Measurements from ENCODE around the gene CRHBP. TPM values are rescaled to one million over a fixed set of nuclear protein-coding genes. Genes with fewer than 3 reads are reported as not detected.

CRHBP gene
- total RNA-seq, 1 experiment from 2014 or later = not detected

DNA sequence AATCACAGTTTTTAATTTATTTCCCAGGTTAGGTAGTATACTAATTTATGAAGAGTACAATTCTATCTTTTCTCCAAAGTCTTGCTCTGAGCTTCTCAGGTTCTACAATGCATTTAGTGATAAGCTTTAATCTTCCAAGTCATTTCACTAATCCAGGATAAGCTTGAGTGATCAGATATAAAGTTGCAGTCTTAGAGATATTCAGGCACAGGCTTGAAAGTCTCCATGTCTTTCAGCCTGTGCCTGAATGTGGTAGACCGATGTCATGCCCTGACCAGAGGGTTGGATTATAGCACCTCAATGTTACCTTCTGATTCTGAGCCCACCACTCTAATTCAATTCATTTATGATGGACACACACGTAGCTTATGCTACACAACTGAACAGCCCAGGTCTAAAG lies 3.2 kb downstream of the CRHBP start:
- intact Hi-C loops (cut with micrococcal nuclease; ENCODE audit: unreplicated experiment) = no loop called here
- H3K27me3 ChIP-seq (ENCODE audit: insufficient read depth, low read depth) = 0 out of 2 replicates have a peak, but pooled peaks cover 3% of the 10 kb centered on the region
- H3K79me2 ChIP-seq (ENCODE audit: low read depth) = no peaks in the 10 kb centered on the region
- no peaks in the 10 kb centered on the region for H3K36me3 ChIP-seq (ENCODE audit: low read depth)
- H3K4me3 ChIP-seq = no peak overlapping the region
- no peaks in the 10 kb centered on the region for H3K9me2 ChIP-seq (ENCODE audit: insufficient read depth)
- no peaks in the 10 kb centered on the region for H4K20me1 ChIP-seq (ENCODE audit: insufficient read depth)
- no peak overlapping the region for H3K4me2 ChIP-seq
- H3K4me1 ChIP-seq (replicated peaks; ENCODE audit: insufficient read depth) = no peaks in the 10 kb centered on the region
- no peaks in the 10 kb centered on the region for H3K9me3 ChIP-seq (ENCODE audit: insufficient read depth, low read depth)
- ChIA-PET CTCF (no interaction called here), POLR2A (ENCODE audit: unreplicated experiment) (no interaction called here)
- no peak for TF ChIP-seq EZH2 (IDR thresholded peaks at IDR 0.05; ENCODE audit: low read depth)
- TF ChIP-seq, protein P1, sequence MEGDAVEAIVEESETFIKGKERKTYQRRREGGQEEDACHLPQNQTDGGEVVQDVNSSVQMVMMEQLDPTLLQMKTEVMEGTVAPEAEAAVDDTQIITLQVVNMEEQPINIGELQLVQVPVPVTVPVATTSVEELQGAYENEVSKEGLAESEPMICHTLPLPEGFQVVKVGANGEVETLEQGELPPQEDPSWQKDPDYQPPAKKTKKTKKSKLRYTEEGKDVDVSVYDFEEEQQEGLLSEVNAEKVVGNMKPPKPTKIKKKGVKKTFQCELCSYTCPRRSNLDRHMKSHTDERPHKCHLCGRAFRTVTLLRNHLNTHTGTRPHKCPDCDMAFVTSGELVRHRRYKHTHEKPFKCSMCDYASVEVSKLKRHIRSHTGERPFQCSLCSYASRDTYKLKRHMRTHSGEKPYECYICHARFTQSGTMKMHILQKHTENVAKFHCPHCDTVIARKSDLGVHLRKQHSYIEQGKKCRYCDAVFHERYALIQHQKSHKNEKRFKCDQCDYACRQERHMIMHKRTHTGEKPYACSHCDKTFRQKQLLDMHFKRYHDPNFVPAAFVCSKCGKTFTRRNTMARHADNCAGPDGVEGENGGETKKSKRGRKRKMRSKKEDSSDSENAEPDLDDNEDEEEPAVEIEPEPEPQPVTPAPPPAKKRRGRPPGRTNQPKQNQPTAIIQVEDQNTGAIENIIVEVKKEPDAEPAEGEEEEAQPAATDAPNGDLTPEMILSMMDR (conservative IDR thresholded peaks at IDR 0.05) = no peak
- H2AFZ ChIP-seq = no peak overlapping the region
- no TSS peak for BruUV-seq (replicated peaks)
- DNase-seq = no peak
- H3F3A ChIP-seq (ENCODE audit: insufficient read depth, low read depth) = no peaks in the 10 kb centered on the region
- H3K27ac ChIP-seq = no peak overlapping the region

GRCh38 chr5:76958991-76959767 lies 6.3 kb downstream of the CRHBP start:
- Histone ChIP-seq H3K9me2 (ENCODE audit: insufficient read depth) (no peaks in the 10 kb centered on the region), H3K4me3 (no peak overlapping the region), H3K9me3 (ENCODE audit: insufficient read depth, low read depth) (no peaks in the 10 kb centered on the region), H4K20me1 (ENCODE audit: insufficient read depth) (no peaks in the 10 kb centered on the region), H3K79me2 (ENCODE audit: low read depth) (no peaks in the 10 kb centered on the region), H3K27ac (no peak overlapping the region), H3K36me3 (ENCODE audit: low read depth) (no peaks in the 10 kb centered on the region), H3K4me1 (replicated peaks; ENCODE audit: insufficient read depth) (no peaks in the 10 kb centered on the region), H3F3A (ENCODE audit: insufficient read depth, low read depth) (no peaks in the 10 kb centered on the region), H3K4me2 (no peak overlapping the region), H2AFZ (no peak overlapping the region), H3K27me3 (ENCODE audit: insufficient read depth, low read depth) (peaks cover 3% of the 10 kb centered on the region; the same call in 1 of the 2 replicates)
- intact Hi-C loops (cut with micrococcal nuclease; ENCODE audit: unreplicated experiment) = no loop called here
- ChIA-PET POLR2A (ENCODE audit: unreplicated experiment) (no interaction called here), CTCF (no interaction called here)
- TF ChIP-seq, protein P1 (conservative IDR thresholded peaks at IDR 0.05) = no peak
- no peak for TF ChIP-seq EZH2 (IDR thresholded peaks at IDR 0.05; ENCODE audit: low read depth)
- BruUV-seq (replicated peaks) = no TSS peak
- DNase-seq = no peak

DNA sequence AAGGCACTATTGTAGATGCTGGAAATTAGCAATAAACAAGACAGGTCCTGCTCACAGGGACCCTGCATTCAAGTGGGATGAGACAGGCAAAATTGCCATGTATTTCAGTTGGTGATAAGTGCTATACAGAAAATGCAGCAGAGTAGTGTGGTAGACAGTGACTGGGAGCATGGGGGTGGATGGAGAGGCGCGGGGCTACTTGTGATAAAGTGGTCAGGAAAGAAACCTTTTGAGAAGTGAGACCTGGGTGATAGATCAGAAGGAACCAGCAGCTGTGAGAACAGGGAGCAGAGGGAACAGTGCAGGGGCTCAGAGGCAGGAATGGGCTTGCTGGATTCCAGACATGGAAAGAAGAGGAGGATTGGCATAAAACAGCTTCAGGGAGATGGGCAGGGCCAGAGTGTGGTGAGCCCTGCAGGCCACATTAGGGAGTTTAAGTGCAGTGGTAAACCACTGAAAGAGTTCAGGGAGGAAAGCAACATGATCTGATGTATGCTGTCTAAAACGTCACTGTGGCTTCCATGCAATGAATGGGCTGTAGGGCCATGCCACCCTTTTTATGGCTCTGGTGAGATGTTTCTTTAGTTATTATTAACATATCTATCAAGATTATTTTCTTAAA lies 7.3 kb downstream of the CRHBP start:
- ChIA-PET POLR2A (ENCODE audit: unreplicated experiment) (no interaction called here), CTCF (no interaction called here)
- no peaks in the 10 kb centered on the region for H3K36me3 ChIP-seq (ENCODE audit: low read depth)
- no peak overlapping the region for H3K4me2 ChIP-seq
- H3K9me3 ChIP-seq (ENCODE audit: insufficient read depth, low read depth) = no peaks in the 10 kb centered on the region
- no peak for TF ChIP-seq EZH2 (IDR thresholded peaks at IDR 0.05; ENCODE audit: low read depth)
- TF ChIP-seq, protein P1 (conservative IDR thresholded peaks at IDR 0.05) = no peak
- no peaks in the 10 kb centered on the region for H3K9me2 ChIP-seq (ENCODE audit: insufficient read depth)
- H3F3A ChIP-seq (ENCODE audit: insufficient read depth, low read depth) = no peaks in the 10 kb centered on the region
- H3K27ac ChIP-seq = no peak overlapping the region
- H3K79me2 ChIP-seq (ENCODE audit: low read depth) = no peaks in the 10 kb centered on the region
- H3K4me1 ChIP-seq (replicated peaks; ENCODE audit: insufficient read depth) = no peaks in the 10 kb centered on the region
- no peaks in the 10 kb centered on the region for H4K20me1 ChIP-seq (ENCODE audit: insufficient read depth)
- no peak overlapping the region for H3K4me3 ChIP-seq
- DNase-seq = no peak
- H2AFZ ChIP-seq = no peak overlapping the region
- intact Hi-C loops (cut with micrococcal nuclease; ENCODE audit: unreplicated experiment) = no loop called here
- no TSS peak for BruUV-seq (replicated peaks)
- peaks cover 3% of the 10 kb centered on the region; the same call in 1 of the 2 replicates for H3K27me3 ChIP-seq (ENCODE audit: insufficient read depth, low read depth)

Data from PC-9 (cell line).